GM12878 (cell line): ENCODE data around the gene HSPA1B. TPM values are rescaled to one million over a fixed set of nuclear protein-coding genes. Genes with fewer than 3 reads are reported as not detected.

ENCODE experiments used
- ATAC-seq: fragments of 200-7000 bp; cut with Tn5 transposase; 3 replicates; pipeline ENCODE4 v1.9.1; 2020; ENCODE audit warnings: mild to moderate bottlenecking, moderate library complexity
- BruUV-seq: library from RNA; stranded (reverse); fragments of 400-500 nt; replicated peaks from 2 replicates; lab custom pipeline; 2021; lab: Mats Ljungman, UMichigan
- CTCF ChIA-PET: fragments of 300-600 bp; sonication (Branson Sonifier 250); formaldehyde crosslinking; extraction: SDS; loops from one replicate; lab custom pipeline; 2021; ENCODE audit warnings: inconsistent platforms; lab: Yijun Ruan, JAX
- POLR2A ChIA-PET: fragments of 350-600 bp; formaldehyde crosslinking; extraction: SDS; loops from one replicate; lab custom pipeline; 2021; ENCODE audit warnings: inconsistent platforms; lab: Charles Lee
- RAD21 ChIA-PET: fragments of 300-600 bp; sonication (Branson Sonifier 250); formaldehyde crosslinking; loops from one replicate; lab custom pipeline; 2023; ENCODE audit warnings: antibody characterized with exemption; ENCODE audit not compliant: unreplicated experiment; lab: Charles Lee
- SMC1A ChIA-PET: fragments of 300-600 bp; sonication (Branson Sonifier 250); formaldehyde crosslinking; loops from one replicate; lab custom pipeline; 2023; ENCODE audit not compliant: unreplicated experiment, uncharacterized antibody; lab: Charles Lee
- DNase-seq: peaks from one replicate; pipeline ENCODE4 v3.0.0-alpha.2; 2011; ENCODE audit warnings: low read depth, low spot score
- FAIRE-seq: peaks from 3 replicates; lab custom pipeline; 2011; peaks lifted over from hg19 to GRCh38; lab: Jason Lieb, UNC
- H2AFZ ChIP-seq: 2 replicates; pipeline ENCODE4 v1.6.0; 2011; ENCODE audit warnings: low read depth, low read length, control low read depth; ENCODE audit not compliant: control insufficient read depth
- H3K27ac ChIP-seq: 2 replicates; pipeline ENCODE4 v1.5.1; 2011; ENCODE audit warnings: control low read depth; ENCODE audit not compliant: control insufficient read depth, insufficient read depth
- H3K27me3 ChIP-seq, 2 experiments: replicated peaks in 1 of 2; 2 replicates each; pipeline versions ENCODE4 v1.6.0 to v1.6.1; 2011; ENCODE audit warnings: low read length in 1 of 2; ENCODE audit not compliant: control insufficient read depth in 2 of 2, insufficient read depth in 2 of 2
- H3K36me3 ChIP-seq, 2 experiments: 2 replicates each; pipeline ENCODE4 v1.5.1; 2011; ENCODE audit warnings: low read length in 1 of 2; ENCODE audit not compliant: control insufficient read depth in 2 of 2, insufficient read depth in 2 of 2
- H3K4me1 ChIP-seq: 2 replicates; pipeline ENCODE4 v1.6.1; 2011; ENCODE audit warnings: mild to moderate bottlenecking, low read length, moderate library complexity, mixed read lengths; ENCODE audit not compliant: control insufficient read depth, insufficient read depth
- H3K4me2 ChIP-seq: 2 replicates; pipeline ENCODE4 v1.6.0; 2011; ENCODE audit warnings: control low read depth; ENCODE audit not compliant: control insufficient read depth, insufficient read depth
- H3K4me3 ChIP-seq: fragments of 200-600 bp; sonication (generic); 2 replicates; pipeline ENCODE4 v1.5.1; 2016
- H3K79me2 ChIP-seq: 2 replicates; pipeline ENCODE4 v1.6.0; 2011; ENCODE audit warnings: low read length; ENCODE audit not compliant: control insufficient read depth, insufficient read depth
- H3K9ac ChIP-seq: 2 replicates; pipeline ENCODE4 v1.8.0; 2011; ENCODE audit warnings: low read length, control low read depth, mixed read lengths; ENCODE audit not compliant: control insufficient read depth, insufficient read depth
- H3K9me3 ChIP-seq: replicated peaks from 3 replicates; pipeline ENCODE4 v1.5.1; 2011; ENCODE audit warnings: mild to moderate bottlenecking, low read length; ENCODE audit not compliant: control insufficient read depth, insufficient read depth
- H4K20me1 ChIP-seq: 2 replicates; pipeline ENCODE4 v1.6.0; 2011; ENCODE audit not compliant: control insufficient read depth, insufficient read depth
- CREM ChIP-seq: IDR thresholded peaks from 2 replicates; pipeline ENCODE4 v1.6.1; 2014; ENCODE audit warnings: antibody characterized with exemption, low read depth
- EGR1 ChIP-seq, 2 experiments: IDR thresholded peaks; 1 replicate in 1 of 2; 2 replicates in 1 of 2; pipeline ENCODE4 v1.6.1; 2011 to 2012; ENCODE audit warnings: low read depth in 2 of 2, low read length in 2 of 2, borderline replicate concordance in 1 of 2, mild to moderate bottlenecking in 1 of 2, moderate library complexity in 1 of 2
- ELK1 ChIP-seq: IDR thresholded peaks from 2 replicates; pipeline ENCODE4 v1.6.1; 2012; ENCODE audit warnings: low read depth, low read length, improper control_type of control experiment
- IKZF2 ChIP-seq, 2 experiments: fragments of 450-650 bp; IDR thresholded peaks; 2 replicates each; pipeline ENCODE4 v1.6.1; 2017; ENCODE audit warnings: mild to moderate bottlenecking in 2 of 2, moderate library complexity in 2 of 2
- MTA3 ChIP-seq: IDR thresholded peaks from 2 replicates; pipeline ENCODE4 v1.6.1; 2012; ENCODE audit warnings: low read length, inconsistent platforms, borderline replicate concordance
- POU2F2 ChIP-seq: IDR thresholded peaks from 3 replicates; pipeline ENCODE4 v1.6.1; 2011; ENCODE audit warnings: low read depth, mild to moderate bottlenecking, low read length, borderline replicate concordance
- SMAD5 ChIP-seq: IDR thresholded peaks from 2 replicates; pipeline ENCODE4 v1.6.1; 2016; ENCODE audit warnings: antibody characterized with exemption, low read depth
- ZNF217 ChIP-seq: fragments of 450-650 bp; IDR thresholded peaks from 2 replicates; pipeline ENCODE4 v1.6.1; 2017; ENCODE audit warnings: antibody characterized with exemption, mild to moderate bottlenecking
- ZNF622 ChIP-seq: fragments of 450-650 bp; IDR thresholded peaks from 2 replicates; pipeline ENCODE4 v1.6.1; 2017; ENCODE audit warnings: mild to moderate bottlenecking, inconsistent platforms
- ZNF687 ChIP-seq: fragments of 450-650 bp; IDR thresholded peaks from 2 replicates; pipeline ENCODE4 v1.6.1; 2017; ENCODE audit warnings: mild to moderate bottlenecking, moderate library complexity
- WGBS: methylation state at CpG from one replicate; pipeline ENCODE4 v1.1.6; 2016; ENCODE audit warnings: low lambda C conversion rate; ENCODE audit not compliant: insufficient replicate concordance, insufficient coverage; ENCODE audit errors: missing lambda C conversion rate; 5-methylcytosine and 5-hydroxymethylcytosine counted together
- in situ Hi-C: fragments of 300-500 bp; cut with MboI; formaldehyde crosslinking; loops from 9 replicates; pipeline ENCODE4 v1.14.3; 2018; ENCODE audit warnings: mixed read lengths
- intact Hi-C: fragments of 100-400 bp; cut with micrococcal nuclease; formaldehyde crosslinking; loops from one replicate; pipeline ENCODE4 v1.14.2; 2022; ENCODE audit not compliant: unreplicated experiment
- polyA plus RNA-seq, 11 experiments: library from polyadenylated mRNA; depleted of rRNA in 4 of 11; unstranded in 6 of 11; stranded (reverse) in 5 of 11; fragments of >200 nt; fragmentation: Nextera tagmentation in 4 of 11; fragmentation: Illumina TruSeq in 1 of 11; extraction: Ambion mirVana in 4 of 11; extraction: Trizol in 1 of 11; gene quantifications; 1 replicate in 1 of 11; 2 replicates in 10 of 11; pipeline versions ENCODE4 v1.2.1 to v1.2.3, GENCODE V29; 2011 to 2016; ENCODE audit warnings: inconsistent platforms in 2 of 11, missing spikeins in 2 of 11, low read depth in 1 of 11
- total RNA-seq, 4 experiments: library from RNA; depleted of rRNA in 3 of 4; stranded (reverse); fragments of >200 nt in 3 of 4; fragmentation: Illumina TruSeq in 1 of 4; extraction: Trizol in 1 of 4; gene quantifications; 2 replicates each; pipeline versions ENCODE4 v1.2.1 to v1.2.3, GENCODE V29; 2013 to 2021
- TF ChIP-seq, protein P1 (sequence below): fragments of 450-650 bp; IDR thresholded peaks from 2 replicates; pipeline ENCODE4 v1.6.1; 2017; ENCODE audit warnings: mild to moderate bottlenecking, low read depth, inconsistent platforms; ENCODE audit not compliant: poor library complexity, severe bottlenecking
- TF ChIP-seq, protein P2 (sequence below): IDR thresholded peaks from 2 replicates; pipeline ENCODE4 v1.6.1; 2011; ENCODE audit warnings: low read depth, low read length, improper control_type of control experiment, borderline replicate concordance

HSPA1B gene
- total and polyA plus RNA-seq, 10 of the 15 experiments (the other 5 are each of a cell fraction or from before 2014, with no cell fraction given) = 0.11 to 40.5 (median 12.8) TPM

GRCh38 chr6:31821301-31822035 is 6.1 kb upstream of the HSPA1B start:
- peak overlapping the region; percentile 88 for H2AFZ ChIP-seq
- H4K20me1 ChIP-seq = no peaks in the 10 kb centered on the region
- CTCF ChIA-PET = interaction anchor here (1.0 to 1.6 kb wide), 5 partner anchors 9 to 55 kb away, joined by 3 to 8 read pairs (median 3); partner anchors contain the start of genes NEU1 and VARS1
- peaks cover 14% of the 10 kb centered on the region for H3K4me1 ChIP-seq
- 7% methylated on average over 37 of the region's 39 CpGs for WGBS
- no peaks in the 10 kb centered on the region for H3K9me3 ChIP-seq
- SMC1A ChIA-PET = interaction anchor here (1.9 kb wide), 1 partner anchor 15 kb away, joined by 13 read pairs; the partner anchor contains the start of gene LSM2
- RAD21 ChIA-PET = interaction anchor here (1.0 to 1.9 kb wide), 8 partner anchors 10 to 91 kb away, joined by 3 to 10 read pairs (median 6); partner anchors contain the start of gene NEU1
- H3K36me3 ChIP-seq = no peaks in the 10 kb centered on the region
- peak overlapping the region; percentile 86 for H3K9ac ChIP-seq
- DNase-seq (no peak), ATAC-seq (peak; percentile 71), FAIRE-seq (no peak)
- BruUV-seq = TSS peak; percentile 87
- intact Hi-C loops = loop anchor here (10.0 kb wide), 1 partner anchor 47 kb away; the partner anchor contains the start of gene VWA7
- no peaks in the 10 kb centered on the region for H3K27me3 ChIP-seq
- H3K27ac ChIP-seq = peak overlapping the region; percentile 50
- peak overlapping the region; percentile 69 for H3K4me3 ChIP-seq
- H3K4me2 ChIP-seq = peak overlapping the region; percentile 98
- in situ Hi-C loops = no loop called here
- POLR2A ChIA-PET = interaction anchor here (0.5 to 11.3 kb wide), 16 partner anchors 8 to 1212 kb away, joined by 3 to 158 read pairs (median 4); partner anchors contain the start of genes ABHD16A, CLIC1, GPANK1 and HSPA1A
- H3K79me2 ChIP-seq = peaks cover 2% of the 10 kb centered on the region; the same call in 1 of the 2 replicates
- peak; percentile 51; the same call in 1 of the 2 replicates for TF ChIP-seq SMAD5
- TF ChIP-seq ELK1 = no peak
- no peak for TF ChIP-seq ZNF687
- no peak for TF ChIP-seq ZNF622
- TF ChIP-seq, protein P1, sequence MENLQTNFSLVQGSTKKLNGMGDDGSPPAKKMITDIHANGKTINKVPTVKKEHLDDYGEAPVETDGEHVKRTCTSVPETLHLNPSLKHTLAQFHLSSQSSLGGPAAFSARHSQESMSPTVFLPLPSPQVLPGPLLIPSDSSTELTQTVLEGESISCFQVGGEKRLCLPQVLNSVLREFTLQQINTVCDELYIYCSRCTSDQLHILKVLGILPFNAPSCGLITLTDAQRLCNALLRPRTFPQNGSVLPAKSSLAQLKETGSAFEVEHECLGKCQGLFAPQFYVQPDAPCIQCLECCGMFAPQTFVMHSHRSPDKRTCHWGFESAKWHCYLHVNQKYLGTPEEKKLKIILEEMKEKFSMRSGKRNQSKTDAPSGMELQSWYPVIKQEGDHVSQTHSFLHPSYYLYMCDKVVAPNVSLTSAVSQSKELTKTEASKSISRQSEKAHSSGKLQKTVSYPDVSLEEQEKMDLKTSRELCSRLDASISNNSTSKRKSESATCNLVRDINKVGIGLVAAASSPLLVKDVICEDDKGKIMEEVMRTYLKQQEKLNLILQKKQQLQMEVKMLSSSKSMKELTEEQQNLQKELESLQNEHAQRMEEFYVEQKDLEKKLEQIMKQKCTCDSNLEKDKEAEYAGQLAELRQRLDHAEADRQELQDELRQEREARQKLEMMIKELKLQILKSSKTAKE = peak; percentile 3
- TF ChIP-seq IKZF2 (IDR thresholded peaks at IDR 0.05) = no peak
- no peak for TF ChIP-seq MTA3
- no peak for TF ChIP-seq ZNF217
- 0 out of 3 replicates have a peak, but pooled peaks have one; percentile 23 for TF ChIP-seq POU2F2
- TF ChIP-seq EGR1 (IDR thresholded peaks at IDR 0.05; ENCODE audit: borderline replicate concordance in 1 of 2, low read depth in 2 of 2, low read length in 2 of 2) = peak; percentile 66 to 98
- TF ChIP-seq CREM = no peak
- TF ChIP-seq, protein P2, sequence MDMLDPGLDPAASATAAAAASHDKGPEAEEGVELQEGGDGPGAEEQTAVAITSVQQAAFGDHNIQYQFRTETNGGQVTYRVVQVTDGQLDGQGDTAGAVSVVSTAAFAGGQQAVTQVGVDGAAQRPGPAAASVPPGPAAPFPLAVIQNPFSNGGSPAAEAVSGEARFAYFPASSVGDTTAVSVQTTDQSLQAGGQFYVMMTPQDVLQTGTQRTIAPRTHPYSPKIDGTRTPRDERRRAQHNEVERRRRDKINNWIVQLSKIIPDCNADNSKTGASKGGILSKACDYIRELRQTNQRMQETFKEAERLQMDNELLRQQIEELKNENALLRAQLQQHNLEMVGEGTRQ = no peak
